ENCODE measurements around the gene CCDC68. TPM values are rescaled to one million over a fixed set of nuclear protein-coding genes. Genes with fewer than 3 reads are reported as not detected.

Gene CCDC68
- total and polyA plus RNA-seq, 2 of the 13 experiments (the other 11 are each of a cell fraction or from before 2014, with no cell fraction given) = 4.6 to 13.3 TPM

DNA sequence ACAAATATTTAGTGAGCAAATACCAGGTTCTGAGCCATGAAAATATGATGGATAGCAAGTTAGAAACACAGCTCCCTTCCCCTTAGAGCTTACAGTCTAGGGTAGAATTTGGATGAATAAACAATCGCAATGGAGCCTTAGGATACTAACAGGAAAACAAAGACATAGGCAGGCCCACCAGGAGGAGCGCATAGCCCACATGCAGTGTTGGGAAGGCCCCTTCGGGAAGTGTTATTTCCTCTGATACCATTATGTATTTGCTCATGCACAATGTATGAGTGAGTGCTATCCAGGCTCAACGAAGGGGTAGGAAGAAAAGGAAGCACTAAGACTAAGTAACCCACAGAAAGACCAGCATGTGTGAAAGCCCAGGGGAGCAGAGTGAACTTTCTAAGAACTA is 76.9 kb downstream of the CCDC68 start:
- FAIRE-seq (no peak), DNase-seq (ENCODE audit: low spot score) (no peak), ATAC-seq (no peak)
- Histone ChIP-seq H3K27ac (ENCODE audit: extremely low read length, insufficient read depth, low read length) (no peak overlapping the region), H3K4me1 (ENCODE audit: insufficient read depth, low read length) (no peaks in the 10 kb centered on the region), H2AFZ (ENCODE audit: low read length) (no peak overlapping the region), H3K4me2 (ENCODE audit: low read depth, low read length) (no peak overlapping the region), H3K36me3 (replicated peaks in 1 of 2; ENCODE audit: control insufficient read depth in 1 of 2, insufficient read depth in 2 of 2, low read length in 2 of 2) (no peaks in the 10 kb centered on the region), H4K20me1 (ENCODE audit: insufficient read depth, low read length) (no peaks in the 10 kb centered on the region), H3K9ac (ENCODE audit: insufficient read depth, low read depth, low read length) (no peak overlapping the region), H3K9me3 (ENCODE audit: low read length) (no peaks in the 10 kb centered on the region), H3K27me3 (ENCODE audit: control insufficient read depth in 1 of 2, insufficient read depth in 2 of 2, low read length in 2 of 2) (peaks cover 0 to 14% of the 10 kb centered on the region in 2 experiments; a peak in 1 of 5 replicates), H3K4me3 (replicated peaks in 1 of 3; ENCODE audit: insufficient read depth in 1 of 3, low read depth in 2 of 3, low read length in 3 of 3) (no peak overlapping the region), H3K79me2 (ENCODE audit: insufficient read depth, low read length) (no peaks in the 10 kb centered on the region)
- in situ Hi-C loops (cut with HindIII; ENCODE audit: extremely low pct_ligation_motif_present, low pct_unique_long_range_greater_than_20kb) (no loop called here), intact Hi-C loops (cut with micrococcal nuclease; ENCODE audit: unreplicated experiment) (no loop called here)
- WGBS (ENCODE audit: low lambda C conversion rate) = 0% methylated on average over 4 of the region's 4 CpGs
- POLR2A ChIA-PET = no interaction called here
- TF ChIP-seq TEAD3 (CRISPR knock-in tag; optimal IDR thresholded peaks at IDR 0.05; ENCODE audit: borderline replicate concordance) = no peak
- no peak for TF ChIP-seq ATF5 (CRISPR knock-in tag; IDR thresholded peaks at IDR 0.05; ENCODE audit: low read depth)
- TF ChIP-seq ZBTB39 (CRISPR knock-in tag; IDR thresholded peaks at IDR 0.05) = no peak
- CTCF ChIA-PET (ENCODE audit: low intra/inter-chr PET ratio, low total read pairs) = no interaction called here
- no TSS peak for BruUV-seq (replicated peaks)

GRCh38 chr18:54881229-54881768 is 78.0 kb downstream of the CCDC68 start:
- no peak for DNase-seq (ENCODE audit: low spot score)
- no peaks in the 10 kb centered on the region for H3K79me2 ChIP-seq (ENCODE audit: insufficient read depth, low read length)
- H2AFZ ChIP-seq (ENCODE audit: low read length) = no peak overlapping the region
- intact Hi-C loops (cut with micrococcal nuclease; ENCODE audit: unreplicated experiment) = no loop called here
- CTCF ChIA-PET (ENCODE audit: low intra/inter-chr PET ratio, low total read pairs) = no interaction called here
- ATAC-seq = no peak
- 1% methylated on average over 6 of the region's 6 CpGs for WGBS (ENCODE audit: low lambda C conversion rate)
- H3K4me2 ChIP-seq (ENCODE audit: low read depth, low read length) = no peak overlapping the region
- H3K9ac ChIP-seq (ENCODE audit: insufficient read depth, low read depth, low read length) = no peak overlapping the region
- H3K27me3 ChIP-seq (ENCODE audit: control insufficient read depth in 1 of 2, insufficient read depth in 2 of 2, low read length in 2 of 2) = peaks cover 0 to 14% of the 10 kb centered on the region in 2 experiments; a peak in 1 of 5 replicates
- no peak for TF ChIP-seq MXD4 (CRISPR knock-in tag; IDR thresholded peaks at IDR 0.05)
- TF ChIP-seq ZNF839 (CRISPR knock-in tag; IDR thresholded peaks at IDR 0.05; ENCODE audit: borderline replicate concordance) = no peak
- TF ChIP-seq, protein P1, sequence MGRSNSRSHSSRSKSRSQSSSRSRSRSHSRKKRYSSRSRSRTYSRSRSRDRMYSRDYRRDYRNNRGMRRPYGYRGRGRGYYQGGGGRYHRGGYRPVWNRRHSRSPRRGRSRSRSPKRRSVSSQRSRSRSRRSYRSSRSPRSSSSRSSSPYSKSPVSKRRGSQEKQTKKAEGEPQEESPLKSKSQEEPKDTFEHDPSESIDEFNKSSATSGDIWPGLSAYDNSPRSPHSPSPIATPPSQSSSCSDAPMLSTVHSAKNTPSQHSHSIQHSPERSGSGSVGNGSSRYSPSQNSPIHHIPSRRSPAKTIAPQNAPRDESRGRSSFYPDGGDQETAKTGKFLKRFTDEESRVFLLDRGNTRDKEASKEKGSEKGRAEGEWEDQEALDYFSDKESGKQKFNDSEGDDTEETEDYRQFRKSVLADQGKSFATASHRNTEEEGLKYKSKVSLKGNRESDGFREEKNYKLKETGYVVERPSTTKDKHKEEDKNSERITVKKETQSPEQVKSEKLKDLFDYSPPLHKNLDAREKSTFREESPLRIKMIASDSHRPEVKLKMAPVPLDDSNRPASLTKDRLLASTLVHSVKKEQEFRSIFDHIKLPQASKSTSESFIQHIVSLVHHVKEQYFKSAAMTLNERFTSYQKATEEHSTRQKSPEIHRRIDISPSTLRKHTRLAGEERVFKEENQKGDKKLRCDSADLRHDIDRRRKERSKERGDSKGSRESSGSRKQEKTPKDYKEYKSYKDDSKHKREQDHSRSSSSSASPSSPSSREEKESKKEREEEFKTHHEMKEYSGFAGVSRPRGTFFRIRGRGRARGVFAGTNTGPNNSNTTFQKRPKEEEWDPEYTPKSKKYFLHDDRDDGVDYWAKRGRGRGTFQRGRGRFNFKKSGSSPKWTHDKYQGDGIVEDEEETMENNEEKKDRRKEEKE (IDR thresholded peaks at IDR 0.05) = no peak
- no peak for TF ChIP-seq ZNF816 (CRISPR knock-in tag; IDR thresholded peaks at IDR 0.05; ENCODE audit: borderline replicate concordance)
- H3K4me3 ChIP-seq (replicated peaks in 1 of 3; ENCODE audit: insufficient read depth in 1 of 3, low read depth in 2 of 3, low read length in 3 of 3) = no peak overlapping the region
- FAIRE-seq = no peak
- H4K20me1 ChIP-seq (ENCODE audit: insufficient read depth, low read length) = no peaks in the 10 kb centered on the region
- BruUV-seq (replicated peaks) = no TSS peak
- H3K4me1 ChIP-seq (ENCODE audit: insufficient read depth, low read length) = no peaks in the 10 kb centered on the region
- H3K36me3 ChIP-seq (replicated peaks in 1 of 2; ENCODE audit: control insufficient read depth in 1 of 2, insufficient read depth in 2 of 2, low read length in 2 of 2) = no peaks in the 10 kb centered on the region
- H3K9me3 ChIP-seq (ENCODE audit: low read length) = no peaks in the 10 kb centered on the region
- in situ Hi-C loops (cut with HindIII; ENCODE audit: extremely low pct_ligation_motif_present, low pct_unique_long_range_greater_than_20kb) = no loop called here
- no peak overlapping the region for H3K27ac ChIP-seq (ENCODE audit: extremely low read length, insufficient read depth, low read length)
- POLR2A ChIA-PET = no interaction called here

All from HepG2 (cell line).